T-helper 22 cell (primary cell): Measurements from ENCODE around the gene COL4A2.
"Not testable (repeated sequence)": the region's sequence is repeated elsewhere in the genome, so short reads cannot be mapped to it uniquely, and the experiment has no call there.

Source experiments
- DNase-seq: peaks from one replicate; pipeline ENCODE4 v3.0.0-alpha.2; 2020; ENCODE audit warnings: low read depth

Gene COL4A2

DNA sequence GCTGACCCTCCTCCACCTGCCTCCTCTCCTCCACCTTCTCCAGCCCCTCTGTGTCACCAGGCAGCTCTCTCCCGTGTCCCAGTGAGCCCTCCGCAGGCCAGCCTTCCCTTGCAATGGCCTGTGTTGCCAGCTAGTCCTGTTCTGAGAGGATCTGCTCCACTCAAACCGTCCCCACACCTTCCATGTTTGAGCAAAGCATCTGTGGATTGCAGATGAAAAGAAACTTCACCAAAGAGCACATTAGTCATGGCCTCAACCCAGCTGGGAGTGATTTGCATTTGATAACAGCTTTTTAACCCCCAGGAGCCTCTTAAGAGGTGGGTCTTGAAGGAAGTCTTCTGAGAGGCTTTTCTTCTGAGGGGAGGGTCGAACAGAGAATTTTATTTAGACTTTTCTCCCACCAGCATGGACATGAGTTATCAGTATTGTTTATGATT is 72.8 kb downstream of the COL4A2 start:
- no peak for DNase-seq

DNA sequence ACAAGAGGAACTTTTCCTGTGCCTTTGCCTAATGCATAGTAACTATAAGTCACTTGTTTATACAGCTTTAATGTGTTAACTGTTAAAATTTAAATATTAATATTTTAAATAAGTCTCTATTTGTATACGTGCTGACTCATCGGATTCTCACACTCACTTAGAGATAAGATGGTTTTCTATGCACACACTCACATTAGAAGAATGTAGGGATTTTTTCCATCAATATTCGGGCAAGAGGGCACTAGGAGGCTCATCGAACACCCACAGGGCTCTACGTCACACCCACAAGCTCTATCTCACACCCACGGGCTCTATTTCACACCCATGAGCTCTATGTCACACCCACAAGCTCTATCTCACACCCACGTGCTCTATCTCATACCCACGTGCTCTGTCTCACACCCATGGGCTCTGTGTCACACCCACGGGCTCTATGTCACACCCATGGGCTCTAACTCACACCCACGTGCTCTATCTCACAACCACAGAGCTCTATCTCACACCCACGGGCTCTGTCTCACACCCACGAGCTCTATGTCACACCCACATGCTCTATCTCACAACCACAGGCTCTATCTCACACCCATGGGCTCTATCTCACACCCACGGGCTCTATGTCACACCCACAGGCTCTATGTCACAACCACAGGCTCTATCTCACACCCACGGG is 73.4 kb downstream of the COL4A2 start:
- no peak for DNase-seq

DNA sequence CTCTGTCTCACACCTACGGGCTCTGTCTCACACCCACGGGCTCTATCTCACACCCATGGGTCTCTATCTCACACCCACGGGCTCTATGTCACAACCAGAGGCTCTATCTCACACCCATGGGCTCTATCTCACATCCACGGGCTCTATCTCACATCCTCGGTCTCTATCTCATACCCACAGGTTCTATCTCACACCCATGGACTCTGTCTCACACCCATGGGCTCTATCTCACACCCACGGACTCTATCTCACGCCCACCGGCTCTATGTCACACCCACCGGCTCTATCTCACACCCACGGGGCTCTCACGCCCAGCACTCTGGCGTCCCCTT is 73.9 kb downstream of the COL4A2 start:
- DNase-seq: no peak

DNA sequence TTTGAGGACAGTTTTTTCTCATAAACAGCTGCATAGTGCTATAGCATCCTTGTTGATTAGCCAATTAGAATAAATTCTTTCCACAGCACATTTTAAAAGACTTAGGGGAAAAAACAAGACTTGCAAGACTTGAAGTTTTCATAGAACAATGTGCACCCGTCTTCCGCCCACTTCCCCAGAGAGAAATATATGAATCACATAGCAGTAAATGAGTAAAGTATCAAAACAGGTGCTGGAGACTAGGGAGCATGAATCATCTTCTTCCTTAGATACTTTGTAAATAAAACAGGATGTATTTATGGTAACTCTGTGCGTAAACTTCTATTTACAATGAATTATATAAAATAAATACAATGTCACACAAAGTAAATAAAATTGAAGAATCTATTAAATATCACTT is 75.1 kb downstream of the COL4A2 start:
- DNase-seq: no peak

DNA sequence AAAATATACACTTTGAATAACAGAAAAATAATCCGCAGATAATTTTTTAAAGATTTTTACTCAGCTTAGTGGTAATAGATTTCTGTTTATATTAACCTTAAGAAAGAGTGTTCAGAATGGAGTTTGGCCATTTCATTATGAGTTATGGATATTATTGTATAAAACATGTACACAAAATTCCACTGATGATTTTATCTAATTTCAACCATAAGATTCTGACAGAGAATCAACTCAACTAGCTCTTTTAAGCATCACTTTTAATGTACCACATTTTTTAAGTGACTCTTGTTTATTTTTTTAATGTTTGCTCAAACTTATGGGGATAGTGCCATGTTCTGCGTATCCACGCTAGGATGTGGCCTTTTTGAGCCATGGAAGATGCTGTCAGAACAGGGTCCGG is 75.7 kb downstream of the COL4A2 start:
- no peak for DNase-seq

DNA sequence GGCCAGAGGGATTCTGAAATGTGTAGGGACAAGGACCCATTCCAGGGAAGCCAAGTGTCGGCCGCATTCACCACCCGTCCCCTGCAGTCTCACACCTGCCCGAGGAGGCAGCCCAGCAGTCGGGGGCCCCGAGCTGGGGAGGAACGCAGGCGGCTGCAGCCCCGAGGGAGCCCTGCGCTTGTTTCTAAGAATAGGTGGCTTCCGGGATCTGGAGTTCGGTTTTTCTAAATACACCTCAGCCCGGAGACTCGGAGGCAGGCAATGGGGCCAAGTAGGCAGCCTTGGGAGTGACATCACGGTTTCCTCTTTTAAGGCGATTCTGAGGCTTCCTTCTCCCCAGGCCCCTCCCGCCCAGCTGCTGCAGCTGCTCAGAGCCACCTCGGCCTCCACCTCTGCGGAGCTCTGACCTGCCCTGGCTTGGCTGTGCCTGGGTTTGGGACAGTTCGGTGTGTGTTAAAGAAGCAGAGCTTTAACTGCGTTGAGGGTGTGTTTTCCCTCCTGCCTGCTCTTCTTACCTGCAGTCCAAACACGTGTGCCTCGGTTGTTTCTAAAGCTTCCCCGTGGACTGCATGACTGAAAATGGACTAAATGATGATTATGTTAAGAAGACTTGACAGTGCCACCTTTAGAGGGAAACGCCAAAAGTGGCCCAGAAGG is 80.5 kb downstream of the COL4A2 start:
- DNase-seq: no peak

DNA sequence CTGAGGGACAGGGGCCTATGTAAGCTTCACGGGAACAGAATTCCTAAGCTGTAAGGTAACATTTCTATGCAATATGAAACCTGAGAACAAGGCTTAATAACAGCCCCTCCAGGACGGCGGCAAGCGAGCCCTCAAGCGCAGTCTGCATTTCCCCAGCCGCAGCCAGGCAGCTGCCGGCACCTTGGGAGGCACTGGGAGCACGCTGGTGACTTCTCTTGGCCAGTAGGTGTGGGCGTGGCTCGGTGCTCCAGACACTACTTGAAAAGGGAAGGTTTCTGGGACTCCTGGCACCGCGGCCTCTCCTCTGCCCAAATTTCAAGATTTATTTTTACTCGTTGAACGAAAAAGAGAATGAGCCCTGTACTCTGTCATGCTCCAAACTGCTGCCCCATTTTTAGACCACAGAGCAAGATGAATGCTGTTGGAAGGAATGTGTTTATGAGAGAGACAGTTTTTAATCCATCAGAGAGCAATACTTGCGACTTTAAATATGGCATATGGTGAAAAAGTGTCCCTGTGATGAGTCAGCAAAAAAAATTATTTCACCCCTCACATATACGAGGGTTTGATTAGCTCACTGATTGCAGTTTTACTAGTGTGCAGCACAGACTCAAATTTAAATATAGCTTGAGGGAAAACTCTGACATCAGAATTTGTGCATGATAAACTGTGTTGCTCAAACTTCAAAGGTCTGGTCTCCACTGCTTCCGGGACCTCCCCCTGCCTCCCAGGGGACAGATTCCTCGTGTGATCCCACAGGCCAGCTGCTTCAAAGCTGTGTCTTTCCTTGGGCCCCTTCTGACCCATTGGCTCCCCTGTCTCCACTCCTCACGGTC is 81.2 kb downstream of the COL4A2 start:
- DNase-seq: no peak

DNA sequence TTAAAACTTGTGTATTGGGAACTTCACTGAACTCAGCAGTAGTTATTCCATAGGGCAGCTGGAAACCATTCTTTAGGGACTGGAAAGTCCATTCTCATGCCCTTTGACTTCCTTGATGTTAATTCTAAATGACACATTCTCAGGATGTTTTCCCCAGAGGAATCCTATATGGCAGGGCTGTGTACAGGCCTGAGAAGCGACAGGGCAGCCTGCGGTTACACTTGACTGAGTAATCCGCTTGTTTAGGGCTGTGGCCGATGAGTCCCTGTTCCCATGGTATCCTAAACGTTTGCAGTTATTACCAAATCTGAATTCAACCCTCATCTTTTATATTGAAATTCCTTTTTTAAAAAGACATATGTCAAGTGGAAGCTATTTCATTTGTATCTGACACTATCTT is 83.5 kb downstream of the COL4A2 start:
- no peak for DNase-seq

DNA sequence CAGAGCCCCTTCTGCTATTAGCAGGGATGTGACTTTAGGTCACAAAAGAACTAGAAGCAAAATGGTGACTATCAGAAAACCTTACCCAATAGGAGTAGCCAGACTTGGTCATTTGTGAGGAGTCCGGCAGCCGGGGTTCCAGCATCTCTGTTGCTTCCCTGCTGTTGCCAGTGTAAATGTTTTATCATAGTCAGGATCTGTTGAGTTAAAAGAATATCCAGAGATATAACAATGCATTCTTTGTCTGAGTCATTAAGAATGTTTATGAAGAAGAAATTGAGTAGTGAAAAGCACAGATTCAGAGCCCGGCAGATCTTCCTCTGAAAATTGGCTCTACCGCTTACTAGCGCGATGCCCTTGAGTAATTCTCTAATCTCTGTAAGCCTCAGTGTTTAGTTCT is 84.2 kb downstream of the COL4A2 start:
- DNase-seq: no peak

DNA sequence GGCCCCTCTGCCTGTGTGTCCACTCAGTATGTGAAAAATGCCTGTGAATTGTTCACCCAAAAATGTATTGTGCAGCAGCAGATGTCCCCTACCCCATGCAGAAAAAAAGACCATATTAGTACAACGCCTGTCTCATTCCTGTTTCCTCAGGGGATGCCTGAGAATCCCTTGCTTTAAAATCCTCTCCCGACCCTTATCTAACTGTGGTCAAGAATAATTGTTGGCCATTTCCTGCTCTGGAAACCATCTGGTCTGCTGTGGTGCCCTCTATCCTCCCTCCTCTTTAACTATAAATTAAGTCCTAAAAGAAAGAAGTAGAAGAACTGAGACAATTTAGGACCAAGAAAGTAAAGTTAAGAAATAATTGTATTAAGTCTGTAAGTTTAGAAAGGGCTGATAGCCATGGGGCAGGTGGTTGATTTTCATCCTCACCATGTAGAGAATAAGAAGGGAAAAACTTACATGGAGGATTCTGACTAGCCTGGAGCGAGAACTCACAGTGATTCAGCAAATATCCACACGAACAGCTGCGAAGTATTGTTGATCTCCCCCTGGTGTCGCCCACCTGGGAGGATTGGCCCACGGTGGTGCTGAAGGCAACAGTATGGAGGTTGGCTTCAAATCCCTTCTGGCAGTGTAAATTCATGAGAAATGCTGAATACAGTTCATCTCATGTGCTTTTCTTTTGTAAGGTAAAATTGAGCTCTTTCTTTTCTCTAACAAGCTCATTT is 85.6 kb downstream of the COL4A2 start:
- no peak for DNase-seq

DNA sequence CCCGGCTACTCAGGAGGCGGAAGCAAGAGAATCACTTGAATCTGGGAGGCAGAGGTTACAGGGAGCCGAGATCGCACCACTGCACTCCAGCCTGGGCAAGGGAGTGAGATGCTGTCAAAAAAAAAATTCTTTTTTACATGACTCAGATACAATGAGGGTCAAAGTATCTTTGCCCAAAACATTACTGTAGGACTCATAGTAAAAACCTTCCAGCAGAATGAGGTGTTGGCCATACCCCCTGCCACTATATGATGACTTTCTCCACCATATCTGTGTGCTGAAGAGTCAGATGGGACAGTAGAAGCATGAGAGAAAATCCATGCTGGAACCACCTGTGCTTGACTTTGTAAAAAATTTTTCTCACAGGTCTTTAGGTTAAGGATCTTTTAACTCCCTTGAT is 86.7 kb downstream of the COL4A2 start:
- DNase-seq: no peak

DNA sequence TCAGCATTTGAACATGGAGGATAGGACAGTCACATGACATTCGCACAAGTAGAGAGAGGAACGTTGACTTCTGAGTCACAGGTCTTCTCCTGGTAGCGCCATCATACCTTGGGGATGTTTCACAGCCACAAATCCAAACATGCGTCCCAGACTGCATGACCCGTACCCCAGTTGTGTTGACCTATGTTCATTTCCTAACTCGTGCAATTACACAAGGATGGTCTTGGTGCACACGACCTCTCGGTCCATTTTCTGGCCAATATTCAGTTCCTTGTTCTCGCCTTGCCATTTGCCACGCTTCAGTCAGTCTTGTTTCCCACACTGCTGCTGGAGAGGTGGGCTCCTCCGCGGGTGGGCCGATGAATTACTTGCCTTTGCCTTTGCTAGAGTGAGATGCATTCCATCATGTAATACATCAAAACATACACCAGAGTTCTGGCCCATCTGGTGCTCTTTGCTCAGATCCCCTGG is 87.3 kb downstream of the COL4A2 start:
- DNase-seq: no peak

DNA sequence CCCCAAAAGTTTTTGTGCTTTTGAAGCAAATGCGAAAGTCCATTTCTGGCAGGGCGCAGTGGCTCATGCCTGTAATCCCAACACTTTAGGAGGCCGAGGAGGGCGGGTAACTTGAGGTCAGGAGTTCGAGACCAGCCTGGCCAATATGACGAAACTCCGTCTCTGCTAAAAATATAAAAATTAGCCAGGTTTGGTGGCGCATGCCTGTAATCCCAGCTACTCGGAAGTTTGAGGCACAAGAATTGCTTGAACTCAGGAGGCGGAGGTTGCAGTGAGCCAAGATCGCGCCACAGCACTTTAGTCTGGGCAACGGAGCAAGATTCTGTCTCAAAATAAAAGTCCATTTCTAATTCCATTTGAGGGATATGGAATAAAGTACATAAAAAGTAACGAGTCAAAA is 88.5 kb downstream of the COL4A2 start:
- DNase-seq: not testable (repeated sequence)

DNA sequence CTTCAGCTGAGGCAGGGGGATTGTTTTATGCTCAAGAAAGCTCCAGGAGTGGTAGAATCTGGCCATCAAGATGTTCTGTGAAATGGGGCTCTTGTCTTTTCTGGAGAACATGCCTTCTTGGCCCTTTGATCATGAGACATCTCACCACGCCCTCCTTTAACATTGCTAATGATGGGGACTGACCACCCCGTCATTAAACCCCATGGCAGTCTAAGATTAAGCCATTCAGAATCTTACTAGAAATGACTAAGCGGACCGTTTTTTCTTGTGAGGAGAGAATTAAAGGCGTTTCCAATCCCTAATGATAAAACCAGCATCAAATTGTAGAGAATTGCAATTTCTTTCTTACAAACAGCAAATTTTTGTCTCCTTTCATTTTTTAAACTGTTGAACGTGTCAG is 89.4 kb downstream of the COL4A2 start:
- no peak for DNase-seq

DNA sequence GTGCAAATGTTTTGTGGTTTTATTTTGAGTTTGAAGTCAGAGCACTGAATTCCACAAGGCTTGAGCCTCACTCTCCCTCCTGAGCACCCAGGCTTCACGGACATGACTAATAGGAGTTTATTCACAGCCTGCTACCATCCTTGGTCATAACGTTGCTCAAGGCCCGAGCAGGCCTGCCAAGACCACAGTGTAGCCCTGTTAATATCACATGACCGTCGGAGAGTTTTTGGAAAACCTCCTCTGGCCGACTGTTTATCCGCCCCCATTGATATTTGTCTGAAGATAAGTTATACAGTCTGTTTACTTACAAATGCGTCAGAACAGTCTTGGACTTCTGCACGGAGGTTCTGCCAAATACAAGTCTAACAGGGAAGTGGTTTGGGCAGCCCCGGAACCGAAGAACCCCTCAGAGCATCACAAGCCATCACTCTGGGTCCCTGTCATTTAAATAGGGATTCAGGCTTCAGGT is 89.9 kb downstream of the COL4A2 start:
- no peak for DNase-seq

DNA sequence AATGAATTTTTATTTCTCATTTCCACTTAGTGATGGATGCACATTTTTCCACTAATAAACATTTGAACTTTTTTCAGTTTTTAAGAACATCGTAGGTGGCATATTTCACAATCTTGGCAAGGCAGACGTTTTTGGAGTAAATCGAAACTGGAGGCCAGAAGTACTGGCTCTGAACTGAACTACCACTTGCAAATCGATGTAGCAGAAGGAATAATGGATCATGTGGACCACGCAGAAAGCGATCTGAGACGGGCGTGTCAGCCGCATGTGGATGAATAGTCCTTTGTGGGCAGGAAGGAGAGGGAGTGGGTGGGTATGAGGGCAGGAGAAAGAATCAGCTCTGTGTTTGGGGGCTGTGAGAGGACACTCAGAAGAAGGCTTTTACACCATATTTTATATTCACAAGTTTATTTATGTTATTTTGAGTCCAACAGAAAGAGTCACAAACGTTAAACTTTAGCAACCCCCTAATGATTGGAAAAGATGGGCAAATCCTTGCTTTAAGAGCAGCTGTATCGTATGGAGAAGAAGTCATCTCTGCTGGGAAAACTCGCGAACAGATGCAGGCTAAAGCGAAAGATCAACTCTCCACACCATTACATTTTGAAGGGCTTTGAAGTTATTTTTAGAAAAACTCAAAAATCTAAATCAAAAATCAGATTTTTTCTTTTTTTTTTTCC is 90.5 kb downstream of the COL4A2 start:
- DNase-seq: no peak

DNA sequence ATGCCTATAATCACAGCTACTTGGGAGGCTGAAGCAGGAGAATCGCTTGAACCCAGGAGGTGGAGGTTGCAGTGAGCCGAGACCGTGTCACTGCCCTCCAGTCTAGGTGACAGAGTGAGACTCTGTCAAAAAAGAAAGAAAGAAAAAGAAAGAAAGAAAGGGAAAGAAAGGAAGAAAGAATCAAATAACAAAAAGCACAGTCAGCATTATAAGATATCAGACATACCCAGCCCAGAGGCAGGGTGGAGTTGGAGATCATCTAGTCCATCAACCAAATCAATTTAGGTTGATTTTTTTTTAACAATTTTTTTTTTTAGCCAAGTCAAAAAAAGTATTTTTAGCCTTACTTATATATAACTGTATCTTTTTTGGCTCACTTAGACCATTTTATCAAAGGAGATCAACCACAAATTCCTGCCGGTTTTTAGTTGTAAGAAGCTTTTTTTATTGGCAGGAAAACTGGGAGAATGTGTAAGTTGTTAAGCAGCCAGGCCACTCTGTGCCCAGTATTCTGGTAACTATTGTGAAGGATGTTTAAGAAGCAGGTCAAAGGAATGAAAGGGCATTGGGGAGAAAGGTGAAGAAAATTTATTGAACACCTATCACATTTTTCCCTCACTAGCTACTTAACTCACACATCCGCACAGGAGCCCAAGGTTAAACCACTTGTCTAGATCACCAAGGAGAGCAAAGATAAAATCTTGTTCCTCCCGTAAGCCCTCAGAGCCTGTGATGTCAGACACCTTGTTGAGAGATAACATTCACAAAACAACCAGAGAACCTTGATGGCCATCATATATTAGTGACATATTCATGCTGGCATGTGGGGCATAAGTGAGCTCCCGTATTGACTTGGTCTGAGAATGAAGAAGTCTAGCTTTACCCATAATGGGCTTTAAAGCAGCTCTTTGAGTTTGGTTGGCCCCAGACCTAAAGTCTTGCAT is 91.8 kb downstream of the COL4A2 start:
- no peak for DNase-seq

DNA sequence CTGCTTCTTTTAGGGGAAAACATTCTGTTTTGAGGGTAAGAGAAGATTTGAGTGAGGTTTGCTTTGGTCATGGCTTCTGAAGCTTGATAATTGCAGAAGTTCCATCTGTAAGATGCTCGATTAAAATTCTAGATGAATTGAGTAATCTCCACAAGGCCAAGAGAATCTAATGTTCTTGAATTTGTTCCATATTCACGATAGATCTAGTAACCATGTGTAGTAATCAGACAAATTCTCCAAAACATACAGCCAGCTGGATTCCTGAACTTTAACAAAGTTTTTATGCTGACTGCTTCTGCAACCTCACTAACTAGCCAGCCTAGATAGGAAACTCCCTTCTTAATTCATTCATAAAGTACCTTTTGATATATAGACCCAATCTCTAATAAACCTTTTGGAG is 92.7 kb downstream of the COL4A2 start:
- no peak for DNase-seq

DNA sequence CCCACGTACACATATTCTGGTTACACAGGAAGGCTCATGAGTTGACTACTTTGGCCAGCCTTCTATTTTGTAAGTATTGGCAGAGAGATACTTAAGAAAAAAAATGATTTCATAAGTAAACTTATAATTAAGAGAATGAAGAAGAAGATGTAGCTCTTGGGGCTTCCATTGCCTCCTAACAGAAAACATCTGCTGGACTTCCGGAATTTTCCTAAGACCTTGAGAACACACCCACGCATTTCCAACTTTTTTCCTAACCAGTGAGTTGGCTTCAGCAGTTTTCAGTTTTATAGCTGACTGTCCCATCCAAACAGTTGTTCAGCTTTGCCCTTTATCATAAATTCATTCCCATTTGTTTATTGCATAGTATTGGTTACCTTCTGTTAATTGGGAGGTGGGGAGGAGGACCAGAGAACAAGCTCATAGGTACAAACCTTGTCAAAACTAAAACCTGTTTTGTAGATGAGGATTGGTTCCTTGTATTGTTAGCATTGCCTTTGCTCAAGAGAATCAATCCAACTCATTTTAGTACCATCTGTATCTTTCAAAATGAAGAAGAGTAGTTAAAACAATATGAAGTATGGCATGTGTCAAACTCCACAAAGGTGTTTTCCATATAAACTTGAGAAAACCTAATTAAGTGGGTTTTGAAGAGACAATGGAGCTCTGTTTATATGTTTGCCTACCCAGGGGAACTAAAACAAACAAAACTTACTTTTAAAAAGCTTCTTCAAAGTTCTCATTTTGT is 93.9 kb downstream of the COL4A2 start:
- no peak for DNase-seq
